Mucosa of descending colon (tissue), 3 donors: ENCODE measurements around the gene GALNT3. TPM values are rescaled to one million over a fixed set of nuclear protein-coding genes. Genes with fewer than 3 reads are reported as not detected.

Source experiments
- ATAC-seq: fragments of 200-7000 bp; cut with Tn5 transposase; one replicate; pipeline ENCODE4 v1.9.1; 2020; ENCODE audit warnings: mild to moderate bottlenecking, moderate library complexity
- DNase-seq, 3 donors: peaks; one replicate each; pipeline ENCODE4 v3.0.0-alpha.2; 2020
- H3K36me3 ChIP-seq: fragments of 200-600 bp; one replicate; pipeline ENCODE4 v1.8.0; 2021; ENCODE audit warnings: low read depth, mild to moderate bottlenecking
- H3K4me1 ChIP-seq: fragments of 200-600 bp; one replicate; pipeline ENCODE4 v1.8.0; 2021; ENCODE audit warnings: low read depth, mild to moderate bottlenecking
- H3K4me3 ChIP-seq: fragments of 200-600 bp; one replicate; pipeline ENCODE4 v1.8.0; 2021; ENCODE audit warnings: mild to moderate bottlenecking
- H3K9me3 ChIP-seq: fragments of 200-600 bp; one replicate; pipeline ENCODE4 v1.8.0; 2021; ENCODE audit warnings: mild to moderate bottlenecking
- CTCF ChIP-seq: fragments of 200-600 bp; IDR thresholded peaks from one replicate; pipeline ENCODE4 v1.8.0; 2022; ENCODE audit warnings: antibody characterized with exemption, mild to moderate bottlenecking
- intact Hi-C, 2 donors: fragments of 100-400 bp; cut with DNase I in 1 of 2; cut with micrococcal nuclease in 1 of 2; formaldehyde crosslinking; loops; one replicate each; pipeline versions ENCODE4 v1.11.0 to v1.11.1; 2022; cut with DNase I, micrococcal nuclease
- total RNA-seq, 3 donors: library from RNA; stranded (reverse); fragmentation: NEBNext Ultra II Directional in 2 of 3; extraction: Animal tissue kit (Norgen Biotek cat#: 25700) in 2 of 3; gene quantifications; one replicate each; pipeline versions ENCODE4 v1.2.1 to v1.2.4, GENCODE V29; 2021 to 2023
- donor health status: DM: no; HTN: no; CAD: no; lungs with moderate emphysema.
- donor health status: DM: no; HTN: no; CAD: no.
- donor health status: DM: no; HTN: yes; CAD: no.

The GALNT3 gene
- total RNA-seq, 3 donors from 2014 or later = 33.4 to 82.8 (median 81.0) TPM

GRCh38 chr2:165820296-165820695 lies 26.2 kb upstream of the GALNT3 start:
- intact Hi-C loops = no loop called here
- Histone ChIP-seq H3K9me3 (no peaks in the 10 kb centered on the region), H3K36me3 (no peaks in the 10 kb centered on the region), H3K4me1 (no peaks in the 10 kb centered on the region), H3K4me3 (no peak overlapping the region)
- no peak for ATAC-seq
- DNase-seq = no peak
- no peak for TF ChIP-seq CTCF

- no peak overlapping the region for H3K4me3 ChIP-seq
- TF ChIP-seq CTCF = no peak
- intact Hi-C loops = no loop called here
- no peak for ATAC-seq
- no peak for DNase-seq
- no peaks in the 10 kb centered on the region for H3K4me1 ChIP-seq
- H3K9me3 ChIP-seq = no peaks in the 10 kb centered on the region
- H3K36me3 ChIP-seq = no peaks in the 10 kb centered on the region
These were observed 24.9 kb upstream of the GALNT3 start for GRCh38 chr2:165818920-165819319.

GRCh38 chr2:165815299-165816141 lies 21.5 kb upstream of the GALNT3 start:
- no peaks in the 10 kb centered on the region for H3K4me1 ChIP-seq
- intact Hi-C loops = no loop called here
- ATAC-seq = no peak
- no peak for TF ChIP-seq CTCF
- no peak overlapping the region for H3K4me3 ChIP-seq
- DNase-seq = no peak
- H3K9me3 ChIP-seq = no peaks in the 10 kb centered on the region
- no peaks in the 10 kb centered on the region for H3K36me3 ChIP-seq

- Histone ChIP-seq H3K4me1 (no peaks in the 10 kb centered on the region), H3K4me3 (no peak overlapping the region), H3K36me3 (no peaks in the 10 kb centered on the region), H3K9me3 (no peaks in the 10 kb centered on the region)
- DNase-seq (no peak), ATAC-seq (no peak)
- intact Hi-C loops = no loop called here
- no peak for TF ChIP-seq CTCF
These were observed 20.4 kb upstream of the GALNT3 start for GRCh38 chr2:165814473-165814872.

GRCh38 chr2:165811592-165812370 lies 17.7 kb upstream of the GALNT3 start:
- DNase-seq (no peak), ATAC-seq (no peak)
- TF ChIP-seq CTCF = no peak
- intact Hi-C loops = no loop called here
- Histone ChIP-seq H3K4me3 (no peak overlapping the region), H3K9me3 (no peaks in the 10 kb centered on the region), H3K4me1 (no peaks in the 10 kb centered on the region), H3K36me3 (no peaks in the 10 kb centered on the region)
